ENCODE measurements around the gene COG4.

- no peak for TF ChIP-seq POLR2A (IDR thresholded peaks at IDR 0.05)
- TF ChIP-seq, protein P1, sequence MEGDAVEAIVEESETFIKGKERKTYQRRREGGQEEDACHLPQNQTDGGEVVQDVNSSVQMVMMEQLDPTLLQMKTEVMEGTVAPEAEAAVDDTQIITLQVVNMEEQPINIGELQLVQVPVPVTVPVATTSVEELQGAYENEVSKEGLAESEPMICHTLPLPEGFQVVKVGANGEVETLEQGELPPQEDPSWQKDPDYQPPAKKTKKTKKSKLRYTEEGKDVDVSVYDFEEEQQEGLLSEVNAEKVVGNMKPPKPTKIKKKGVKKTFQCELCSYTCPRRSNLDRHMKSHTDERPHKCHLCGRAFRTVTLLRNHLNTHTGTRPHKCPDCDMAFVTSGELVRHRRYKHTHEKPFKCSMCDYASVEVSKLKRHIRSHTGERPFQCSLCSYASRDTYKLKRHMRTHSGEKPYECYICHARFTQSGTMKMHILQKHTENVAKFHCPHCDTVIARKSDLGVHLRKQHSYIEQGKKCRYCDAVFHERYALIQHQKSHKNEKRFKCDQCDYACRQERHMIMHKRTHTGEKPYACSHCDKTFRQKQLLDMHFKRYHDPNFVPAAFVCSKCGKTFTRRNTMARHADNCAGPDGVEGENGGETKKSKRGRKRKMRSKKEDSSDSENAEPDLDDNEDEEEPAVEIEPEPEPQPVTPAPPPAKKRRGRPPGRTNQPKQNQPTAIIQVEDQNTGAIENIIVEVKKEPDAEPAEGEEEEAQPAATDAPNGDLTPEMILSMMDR (IDR thresholded peaks at IDR 0.05), result no peak
These were observed 92.5 kb downstream of the COG4 start for GRCh38 chr16:70430667-70431536.
